Midbrain (tissue), 1 donor: Measurements from ENCODE around the gene SLC25A43.
"Not testable (repeated sequence)": the region's sequence is repeated elsewhere in the genome, so short reads cannot be mapped to it uniquely, and the experiment has no call there.

Experiments used
- DNase-seq: peaks from one replicate; lab custom pipeline; 2025; lab: John Stamatoyannopoulos, UW

Gene SLC25A43

DNA sequence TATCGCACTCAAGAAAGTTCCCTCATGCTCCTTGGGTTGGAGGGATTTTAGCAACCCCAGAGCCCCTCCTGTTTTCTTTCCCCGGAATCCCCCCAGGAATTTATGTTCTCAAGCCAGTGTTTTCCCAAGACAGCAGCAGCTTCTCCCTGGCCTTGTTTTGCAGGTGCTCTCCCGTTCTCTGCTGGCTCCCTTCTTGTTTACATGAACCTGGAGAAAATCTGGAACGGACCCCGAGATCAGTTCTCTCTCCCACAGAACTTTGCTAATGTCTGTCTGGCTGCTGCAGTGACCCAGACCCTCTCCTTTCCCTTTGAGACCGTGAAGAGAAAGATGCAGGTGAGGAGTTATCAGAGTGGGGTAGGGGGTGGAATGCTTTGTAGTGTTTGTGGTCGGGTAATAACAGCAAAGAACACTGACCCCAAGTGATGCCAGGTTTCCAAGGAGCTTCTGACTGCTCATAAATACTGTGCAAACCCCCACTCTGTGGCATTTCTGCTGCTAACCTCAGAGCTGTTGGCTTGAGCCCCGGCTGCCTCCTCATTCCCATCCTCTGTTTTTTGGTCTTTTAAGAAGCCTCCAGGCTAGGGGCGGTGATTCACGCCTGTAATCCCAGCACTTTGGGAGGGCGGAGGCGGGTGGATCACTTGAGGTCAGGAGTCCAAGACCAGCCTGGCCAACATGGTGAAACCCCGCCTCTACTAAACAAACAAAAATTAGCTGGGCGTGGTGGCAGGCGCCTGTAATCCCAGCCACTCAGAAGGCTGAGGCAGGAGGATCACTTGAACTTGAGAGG lies 11.1 kb downstream of the SLC25A43 start:
- DNase-seq = no peak

DNA sequence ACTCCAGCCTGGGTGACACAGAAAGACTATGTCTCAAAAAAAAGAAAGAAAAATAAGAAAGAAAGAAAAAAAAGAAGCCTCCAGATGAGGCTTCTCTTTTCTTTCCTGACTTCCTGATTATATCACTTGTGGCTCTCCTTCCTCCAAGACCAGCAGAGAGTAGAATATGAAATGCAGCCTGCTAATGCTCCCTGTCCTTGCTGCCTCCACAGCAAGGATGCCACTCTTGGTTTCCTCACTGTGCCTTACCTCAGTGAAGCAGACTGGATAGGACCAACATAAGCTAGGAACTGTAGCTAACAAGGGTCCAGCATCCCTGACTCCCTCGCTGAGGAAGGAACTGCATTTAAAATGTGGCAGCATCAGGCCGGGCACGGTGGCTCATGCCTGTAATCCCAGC lies 11.7 kb downstream of the SLC25A43 start:
- no peak for DNase-seq

- DNase-seq = no peak
Observed at GRCh38 chrX:119411959-119412358, 12.8 kb downstream of the SLC25A43 start.

- DNase-seq = no peak
Observed at GRCh38 chrX:119417376-119417775, 18.2 kb downstream of the SLC25A43 start.

GRCh38 chrX:119417842-119418241 lies 18.7 kb downstream of the SLC25A43 start:
- DNase-seq = no peak

- no peak for DNase-seq
Observed at GRCh38 chrX:119419146-119419545, 20.0 kb downstream of the SLC25A43 start.

GRCh38 chrX:119419898-119420297 lies 20.8 kb downstream of the SLC25A43 start:
- DNase-seq = no peak

GRCh38 chrX:119421016-119421705 lies 22.0 kb downstream of the SLC25A43 start:
- DNase-seq = no peak

DNA sequence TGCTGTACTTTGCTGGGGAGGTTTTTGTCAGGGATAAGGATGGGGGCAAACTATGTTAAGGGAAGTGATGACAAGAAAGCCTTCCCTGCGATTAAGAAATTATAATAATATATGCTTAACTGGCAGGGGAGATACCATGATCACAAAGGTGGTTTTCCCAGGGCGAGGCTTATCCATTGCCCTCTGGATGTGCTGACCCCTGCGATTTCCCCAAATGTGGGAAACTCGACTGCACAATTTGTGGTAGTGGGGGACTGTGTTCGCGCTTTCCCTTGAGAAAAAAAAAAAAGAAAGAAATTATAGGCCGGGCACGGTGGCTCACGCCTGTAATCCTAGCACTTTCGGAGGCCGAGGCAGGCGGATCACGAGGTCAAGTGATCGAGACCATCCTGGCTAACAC lies 24.5 kb downstream of the SLC25A43 start:
- DNase-seq = no peak

GRCh38 chrX:119424999-119425398 lies 25.9 kb downstream of the SLC25A43 start:
- DNase-seq = peak; percentile 16

DNA sequence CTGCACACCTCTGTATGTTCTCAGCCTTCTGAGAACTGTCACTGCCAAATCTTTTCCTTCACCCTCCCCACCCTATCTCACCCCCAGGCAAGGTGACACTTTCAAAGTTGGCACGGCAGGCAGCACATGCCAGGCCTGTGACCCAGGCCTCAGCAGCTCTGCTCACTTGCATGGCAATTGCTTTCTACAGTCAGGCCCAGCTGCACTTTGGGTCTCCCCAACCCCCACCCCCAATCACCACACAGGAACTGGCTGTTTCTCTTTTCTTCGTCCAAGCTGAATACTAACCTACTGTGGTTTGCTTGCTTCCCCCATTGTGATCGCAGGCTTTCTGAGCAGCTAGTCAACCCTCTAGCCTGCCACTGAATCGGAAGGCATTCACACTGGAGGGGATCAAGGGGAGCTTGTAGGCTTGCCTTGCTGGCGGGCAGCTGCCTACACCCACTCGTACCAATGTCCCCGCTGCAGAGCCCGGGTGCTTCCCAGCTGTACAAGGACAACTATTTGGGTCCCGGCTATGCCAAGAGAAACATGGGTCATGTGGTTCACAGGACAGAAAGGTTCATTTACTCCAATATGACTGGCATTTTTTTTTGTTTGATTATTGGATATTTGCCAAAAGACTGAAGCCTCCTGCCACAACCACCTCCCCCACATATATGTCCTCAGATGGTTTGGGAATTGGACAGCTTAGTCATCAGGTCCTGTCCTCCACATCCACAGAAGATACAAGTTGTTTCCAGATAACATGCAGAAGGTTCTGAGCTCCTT lies 28.1 kb downstream of the SLC25A43 start:
- peak; percentile 17 for DNase-seq

DNA sequence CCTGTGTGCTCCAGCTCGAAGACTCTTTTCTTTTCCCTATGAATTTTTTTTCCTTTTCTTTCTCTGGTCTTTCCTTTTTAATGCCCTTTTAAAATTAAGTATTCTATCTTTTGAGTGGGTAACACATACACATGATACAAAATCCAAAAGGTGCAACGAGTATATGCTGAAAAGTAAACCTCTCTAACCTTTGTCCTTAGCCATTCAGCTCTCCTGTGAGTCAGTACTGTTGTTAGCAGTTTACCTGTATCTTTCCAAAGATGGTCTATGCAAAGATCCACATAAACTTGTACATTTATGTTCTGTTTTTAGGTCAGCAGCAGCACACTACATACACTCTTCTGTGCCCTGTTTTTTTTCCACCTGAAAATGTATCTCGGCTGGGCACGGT lies 28.7 kb downstream of the SLC25A43 start:
- DNase-seq = no peak

DNA sequence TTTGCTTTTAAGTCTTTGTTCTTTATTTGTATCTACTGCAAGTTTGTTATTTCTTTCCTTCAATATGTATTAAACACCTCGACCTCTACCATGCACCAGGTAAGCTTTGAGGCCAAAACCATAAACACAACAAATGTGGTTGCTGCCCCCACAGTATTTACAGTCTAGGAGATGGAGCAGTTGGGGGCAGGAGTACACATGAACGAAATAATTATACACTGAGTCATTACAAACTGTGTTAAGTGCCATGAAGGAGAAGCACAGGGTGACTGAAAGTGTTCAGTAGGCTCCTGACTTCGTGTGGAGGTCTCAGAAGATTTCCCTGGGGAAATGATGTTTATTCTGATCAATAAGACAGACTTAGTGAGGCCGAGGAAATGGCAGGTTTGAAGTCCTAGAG lies 30.3 kb downstream of the SLC25A43 start:
- no peak for DNase-seq

GRCh38 chrX:119441295-119441694 lies 42.2 kb downstream of the SLC25A43 start:
- DNase-seq = not testable (repeated sequence)

GRCh38 chrX:119442286-119442685 lies 43.1 kb downstream of the SLC25A43 start:
- no peak for DNase-seq

DNA sequence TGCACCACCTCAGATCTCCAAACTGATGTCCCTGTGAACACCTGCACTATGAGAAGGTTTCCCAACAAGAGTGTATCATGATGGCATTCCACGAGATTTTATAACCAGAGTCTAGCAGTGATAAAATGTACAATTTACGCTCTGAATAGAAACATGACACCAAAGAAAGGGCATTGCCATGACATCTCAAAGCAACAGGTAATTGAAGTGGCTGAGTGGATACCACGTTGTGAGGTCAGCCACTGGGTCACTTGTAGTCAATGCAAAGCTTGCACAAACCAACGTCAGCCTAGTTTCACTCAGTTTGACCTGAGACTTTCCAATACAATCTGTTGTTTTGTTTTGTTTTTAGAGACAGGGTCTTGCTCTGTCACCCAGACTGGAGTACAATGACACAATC lies 54.1 kb downstream of the SLC25A43 start:
- DNase-seq = no peak

DNA sequence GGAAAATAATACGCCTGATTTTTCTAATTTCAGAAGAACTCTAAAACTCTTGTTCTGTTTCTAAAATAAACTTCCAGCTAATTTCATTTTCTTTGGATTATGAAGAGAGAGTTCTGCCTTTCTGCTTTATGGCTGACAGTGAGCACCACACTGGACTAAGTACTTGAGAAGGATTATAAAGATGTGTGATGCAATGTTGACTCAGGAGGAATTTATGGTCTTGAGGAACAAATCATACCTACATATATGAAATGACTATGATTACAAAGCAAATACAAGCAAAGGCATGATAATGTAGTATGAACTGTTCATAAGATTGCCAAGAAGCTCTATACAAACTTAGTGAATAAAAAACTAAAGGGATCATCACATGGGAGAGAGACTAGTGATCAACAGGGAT lies 56.1 kb downstream of the SLC25A43 start:
- DNase-seq = no peak

DNA sequence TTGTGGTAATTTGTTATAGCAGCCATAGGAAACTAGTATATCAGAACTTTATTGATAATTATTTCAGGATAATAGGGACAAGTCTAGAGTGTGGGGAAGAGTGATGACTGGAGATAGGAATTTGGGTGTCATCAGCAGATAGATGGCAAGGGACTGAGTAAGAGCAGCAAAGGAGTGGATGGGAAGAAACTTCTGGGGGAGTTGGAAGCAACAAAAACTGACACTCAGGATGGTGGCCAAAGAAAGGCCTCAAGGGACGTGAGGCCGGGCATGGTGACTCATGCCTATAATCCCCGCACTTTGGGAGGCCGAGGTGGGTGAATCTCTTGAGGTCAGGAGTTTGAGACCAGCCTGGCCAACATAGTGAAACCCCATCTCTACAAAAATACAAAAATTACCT lies 60.0 kb downstream of the SLC25A43 start:
- no peak for DNase-seq

DNA sequence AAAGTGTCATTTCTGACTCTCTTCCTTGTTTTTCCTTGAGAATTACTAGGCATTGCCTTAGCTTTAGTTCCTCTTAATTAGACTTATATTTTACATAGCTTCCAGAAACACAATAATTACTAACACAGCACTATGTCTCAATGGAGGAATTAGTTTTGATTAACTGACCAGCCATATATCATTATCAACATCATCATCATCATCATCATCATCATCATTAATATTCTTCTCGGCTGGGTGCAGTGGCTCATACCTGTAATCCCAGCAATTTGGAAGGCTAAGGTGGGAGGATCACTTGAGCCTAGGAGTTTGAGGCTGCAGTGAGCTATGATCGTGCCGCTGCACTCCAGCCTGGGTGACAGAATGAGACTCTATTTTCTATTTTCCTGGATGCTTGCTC lies 66.4 kb downstream of the SLC25A43 start:
- no peak for DNase-seq

GRCh38 chrX:119466970-119467369 lies 67.8 kb downstream of the SLC25A43 start:
- DNase-seq = no peak

- no peak for DNase-seq
Observed at GRCh38 chrX:119467433-119467832, 68.3 kb downstream of the SLC25A43 start.

DNA sequence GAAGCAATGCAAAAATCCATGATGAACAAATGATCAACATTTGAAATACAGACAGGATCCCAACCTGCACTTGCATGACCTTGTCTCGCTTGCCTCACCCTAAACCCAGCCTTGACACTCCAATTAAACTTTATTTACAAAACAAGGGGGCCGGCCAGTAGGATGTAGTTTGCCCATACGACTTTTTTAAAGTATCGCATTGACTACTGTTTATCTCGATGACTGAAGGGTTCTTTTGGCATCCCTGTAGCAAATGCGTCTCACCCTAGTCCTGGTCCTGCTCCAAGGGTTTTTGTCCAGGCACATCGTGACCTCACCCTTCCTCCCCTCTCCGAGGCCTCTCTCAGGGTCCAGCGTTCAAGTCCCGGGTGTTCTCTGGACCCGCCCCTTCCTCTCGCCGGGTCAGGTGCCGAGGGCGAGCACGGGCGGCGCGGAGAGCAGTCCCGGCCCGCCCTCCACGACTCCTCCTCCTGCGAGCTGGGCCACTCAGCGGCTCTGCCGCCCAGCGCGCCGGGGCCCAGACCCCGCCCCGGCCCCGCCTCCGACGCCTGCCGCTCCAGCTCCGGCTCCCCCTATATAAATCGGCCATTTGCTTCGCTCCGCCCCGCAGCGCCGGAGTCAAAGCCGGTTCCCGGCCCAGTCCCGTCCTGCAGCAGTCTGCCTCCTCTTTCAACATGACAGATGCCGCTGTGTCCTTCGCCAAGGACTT lies 68.9 kb downstream of the SLC25A43 start, which contains the start of gene SLC25A5:
TSS of gene SLC25A5 (plus strand) at position 603 of the 709 bp plus-strand sequence. CDS start at position 675, 72 bp downstream.
- DNase-seq = peak; percentile 85
